ENCODE measurements around the gene TMEM163. TPM values are rescaled to one million over a fixed set of nuclear protein-coding genes. Genes with fewer than 3 reads are reported as not detected.
"Not testable (repeated sequence)": the region's sequence is repeated elsewhere in the genome, so short reads cannot be mapped to it uniquely, and the experiment has no call there.

TMEM163 gene
- total and polyA plus RNA-seq, 2 experiments from 2014 or later = 1.1 TPM

DNA sequence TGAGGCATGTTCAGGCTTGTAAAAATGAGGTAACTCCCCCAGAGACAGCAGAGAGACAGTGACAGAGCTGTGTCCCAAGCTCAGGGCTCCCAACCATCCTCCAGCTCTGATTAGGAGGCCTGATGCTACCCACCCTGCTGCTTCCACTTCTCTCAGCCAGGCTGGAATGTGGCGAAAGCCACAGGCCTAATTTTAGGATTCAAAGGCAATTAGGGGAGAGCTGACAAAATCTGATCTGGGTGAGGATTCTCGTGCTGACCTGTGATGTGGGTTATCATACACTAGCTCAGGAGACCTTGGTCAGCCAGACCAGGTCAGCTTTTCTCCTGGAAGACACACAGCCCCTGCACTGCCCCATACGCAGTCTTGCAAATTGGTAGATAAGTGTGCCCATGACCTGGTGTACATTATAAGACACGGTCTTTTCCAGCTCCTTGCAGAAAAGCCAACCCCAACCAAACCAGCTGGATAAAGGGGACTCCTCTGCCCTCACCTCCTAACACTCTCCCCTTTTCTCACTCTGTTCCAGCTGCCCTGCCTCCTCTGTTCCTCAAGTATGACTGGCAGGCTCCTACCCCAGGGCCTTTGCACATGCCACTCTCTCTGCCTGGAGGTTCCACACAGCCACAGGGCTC is 239.0 kb downstream of the TMEM163 start:
- H3K4me1 ChIP-seq (ENCODE audit: insufficient read depth) = no peaks in the 10 kb centered on the region
- no peaks in the 10 kb centered on the region for H3K27me3 ChIP-seq
- 84% methylated on average over 4 of the region's 4 CpGs for WGBS (ENCODE audit: low lambda C conversion rate, missing lambda C conversion rate)
- no peaks in the 10 kb centered on the region for H4K20me1 ChIP-seq (ENCODE audit: insufficient read depth, poor library complexity, severe bottlenecking)
- H3K4me3 ChIP-seq = no peak overlapping the region
- TF ChIP-seq EZH2phosphoT487 (IDR thresholded peaks at IDR 0.05; ENCODE audit: low read depth, severe bottlenecking, unreplicated experiment) = no peak
- TF ChIP-seq, protein P1, sequence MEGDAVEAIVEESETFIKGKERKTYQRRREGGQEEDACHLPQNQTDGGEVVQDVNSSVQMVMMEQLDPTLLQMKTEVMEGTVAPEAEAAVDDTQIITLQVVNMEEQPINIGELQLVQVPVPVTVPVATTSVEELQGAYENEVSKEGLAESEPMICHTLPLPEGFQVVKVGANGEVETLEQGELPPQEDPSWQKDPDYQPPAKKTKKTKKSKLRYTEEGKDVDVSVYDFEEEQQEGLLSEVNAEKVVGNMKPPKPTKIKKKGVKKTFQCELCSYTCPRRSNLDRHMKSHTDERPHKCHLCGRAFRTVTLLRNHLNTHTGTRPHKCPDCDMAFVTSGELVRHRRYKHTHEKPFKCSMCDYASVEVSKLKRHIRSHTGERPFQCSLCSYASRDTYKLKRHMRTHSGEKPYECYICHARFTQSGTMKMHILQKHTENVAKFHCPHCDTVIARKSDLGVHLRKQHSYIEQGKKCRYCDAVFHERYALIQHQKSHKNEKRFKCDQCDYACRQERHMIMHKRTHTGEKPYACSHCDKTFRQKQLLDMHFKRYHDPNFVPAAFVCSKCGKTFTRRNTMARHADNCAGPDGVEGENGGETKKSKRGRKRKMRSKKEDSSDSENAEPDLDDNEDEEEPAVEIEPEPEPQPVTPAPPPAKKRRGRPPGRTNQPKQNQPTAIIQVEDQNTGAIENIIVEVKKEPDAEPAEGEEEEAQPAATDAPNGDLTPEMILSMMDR (IDR thresholded peaks at IDR 0.05; ENCODE audit: poor library complexity) = no peak
- TF ChIP-seq EZH2 (IDR thresholded peaks at IDR 0.05; ENCODE audit: borderline replicate concordance) = no peak
- no peak overlapping the region for H3K4me2 ChIP-seq
- no peak overlapping the region for H3K27ac ChIP-seq
- H3K79me2 ChIP-seq = no peaks in the 10 kb centered on the region
- H3K9me2 ChIP-seq (replicated peaks; ENCODE audit: insufficient read depth) = no peaks in the 10 kb centered on the region
- no peak for DNase-seq (ENCODE audit: low spot score)
- H2AFZ ChIP-seq = no peak overlapping the region
- no peaks in the 10 kb centered on the region for H3K36me3 ChIP-seq (replicated peaks; ENCODE audit: insufficient read depth, low read depth)
- no peaks in the 10 kb centered on the region for H3K9me3 ChIP-seq (ENCODE audit: low read depth)

DNA sequence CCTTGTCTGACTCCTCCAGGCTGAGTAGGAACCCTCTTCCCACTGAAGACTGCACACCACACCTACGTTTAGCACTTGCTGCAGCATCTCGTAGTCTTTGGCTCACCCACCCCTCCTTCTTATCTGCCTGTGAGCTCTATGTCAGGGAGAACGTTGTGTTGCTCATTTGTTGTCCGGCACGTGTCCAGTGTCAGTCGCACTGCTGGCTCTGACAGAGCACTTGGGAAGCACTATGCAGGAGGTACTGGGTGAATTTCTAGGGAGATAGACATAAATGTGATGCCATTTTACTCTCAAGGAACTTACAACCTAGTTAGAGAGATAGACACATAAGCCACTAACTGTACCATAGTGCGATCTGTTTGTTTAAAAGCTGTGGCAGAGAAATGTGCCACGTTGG is 241.8 kb downstream of the TMEM163 start:
- not testable (repeated sequence) for DNase-seq (ENCODE audit: low spot score); H3K4me3 ChIP-seq
- 88% methylated on average over 8 of the region's 8 CpGs for WGBS (ENCODE audit: low lambda C conversion rate, missing lambda C conversion rate)

DNA sequence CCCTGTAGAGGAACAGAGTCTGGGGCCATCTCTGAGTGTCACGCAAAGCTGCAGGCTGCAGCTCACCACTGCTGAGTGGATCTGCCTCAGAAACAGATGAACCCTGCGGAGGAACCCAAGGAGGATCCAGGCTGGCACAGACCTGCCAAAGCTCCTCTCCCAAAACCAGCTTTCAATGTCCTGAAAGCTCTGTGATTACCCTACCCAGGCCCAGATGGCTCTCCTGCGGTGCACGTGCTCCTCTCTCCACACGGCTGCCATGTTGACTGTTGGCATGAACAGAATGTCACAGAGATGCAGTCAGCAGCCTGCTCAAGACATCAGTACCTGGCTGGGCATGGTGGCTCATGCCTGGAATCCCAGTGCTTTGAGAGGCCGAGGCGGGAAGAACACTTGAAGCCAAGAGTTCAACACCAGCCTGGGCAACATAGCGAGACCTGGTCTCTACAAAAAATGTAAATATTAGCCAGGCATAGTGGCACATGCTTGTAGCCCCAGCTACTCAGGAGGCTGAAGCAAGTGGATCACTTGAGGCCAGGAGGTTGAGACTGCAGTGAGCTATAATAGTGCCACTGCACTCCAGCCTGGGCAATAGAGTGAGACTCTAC is 248.1 kb downstream of the TMEM163 start:
- no peak for DNase-seq (ENCODE audit: low spot score)
- Histone ChIP-seq H3K4me3 (no peak overlapping the region), H3K27me3 (no peaks in the 10 kb centered on the region), H3K36me3 (replicated peaks; ENCODE audit: insufficient read depth, low read depth) (no peaks in the 10 kb centered on the region), H3K79me2 (no peaks in the 10 kb centered on the region), H3K9me3 (ENCODE audit: low read depth) (no peaks in the 10 kb centered on the region), H2AFZ (no peak overlapping the region), H4K20me1 (ENCODE audit: insufficient read depth, poor library complexity, severe bottlenecking) (no peaks in the 10 kb centered on the region), H3K4me1 (ENCODE audit: insufficient read depth) (no peaks in the 10 kb centered on the region), H3K27ac (no peak overlapping the region), H3K4me2 (no peak overlapping the region), H3K9me2 (replicated peaks; ENCODE audit: insufficient read depth) (no peaks in the 10 kb centered on the region)
- 95% methylated on average over 8 of the region's 8 CpGs for WGBS (ENCODE audit: low lambda C conversion rate, missing lambda C conversion rate)
- TF ChIP-seq, protein P1 (IDR thresholded peaks at IDR 0.05; ENCODE audit: poor library complexity) = no peak
- TF ChIP-seq EZH2 (IDR thresholded peaks at IDR 0.05; ENCODE audit: borderline replicate concordance) = no peak
- TF ChIP-seq EZH2phosphoT487 (IDR thresholded peaks at IDR 0.05; ENCODE audit: low read depth, severe bottlenecking, unreplicated experiment) = no peak

More for the DNA sequence above, 241.8 kb downstream of the TMEM163 start:
- not testable (repeated sequence) for H3K4me2 ChIP-seq; H3K79me2 ChIP-seq; H3K36me3 ChIP-seq (replicated peaks; ENCODE audit: insufficient read depth, low read depth); H3K27ac ChIP-seq; H3K9me3 ChIP-seq (ENCODE audit: low read depth); H3K9me2 ChIP-seq (replicated peaks; ENCODE audit: insufficient read depth); H3K27me3 ChIP-seq; H3K4me1 ChIP-seq (ENCODE audit: insufficient read depth); H2AFZ ChIP-seq; H4K20me1 ChIP-seq (ENCODE audit: insufficient read depth, poor library complexity, severe bottlenecking)

DNA sequence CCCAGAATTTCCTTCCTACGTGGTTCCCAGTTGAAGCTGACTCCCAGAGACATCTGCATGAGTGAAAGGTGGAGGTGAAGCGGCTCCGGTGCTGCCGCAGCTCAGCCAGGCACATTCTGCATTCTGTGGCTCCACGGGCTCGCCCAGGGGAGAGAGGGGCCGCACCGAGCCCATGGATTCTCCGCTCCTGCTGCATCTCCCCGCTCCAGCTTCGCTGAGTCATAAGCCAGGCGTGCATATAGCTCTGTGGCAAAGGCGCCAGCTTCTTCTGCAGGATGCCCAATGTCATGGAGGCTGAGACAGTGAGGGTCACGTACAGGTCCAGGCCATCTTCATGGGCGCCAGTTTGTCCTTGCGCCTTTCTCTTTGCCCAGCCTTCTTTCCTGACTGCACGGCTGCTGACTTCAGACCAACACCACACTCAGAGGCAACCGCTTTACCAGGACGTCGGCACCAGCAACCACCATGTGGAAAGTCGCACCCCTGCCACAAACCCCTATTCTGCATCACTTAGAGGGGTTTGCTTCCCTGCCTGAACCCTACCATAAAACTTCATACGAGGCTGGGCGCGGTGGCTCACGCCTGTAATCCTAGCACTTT is 249.2 kb downstream of the TMEM163 start:
- H3K4me1 ChIP-seq (ENCODE audit: insufficient read depth) = no peaks in the 10 kb centered on the region
- H3K27me3 ChIP-seq = no peaks in the 10 kb centered on the region
- H3K79me2 ChIP-seq = no peaks in the 10 kb centered on the region
- H3K4me3 ChIP-seq = no peak overlapping the region
- no peak overlapping the region for H3K27ac ChIP-seq
- no peaks in the 10 kb centered on the region for H3K36me3 ChIP-seq (replicated peaks; ENCODE audit: insufficient read depth, low read depth)
- no peak overlapping the region for H3K4me2 ChIP-seq
- no peak for DNase-seq (ENCODE audit: low spot score)
- H3K9me3 ChIP-seq (ENCODE audit: low read depth) = no peaks in the 10 kb centered on the region
- H2AFZ ChIP-seq = no peak overlapping the region
- H3K9me2 ChIP-seq (replicated peaks; ENCODE audit: insufficient read depth) = no peaks in the 10 kb centered on the region
- WGBS (ENCODE audit: low lambda C conversion rate, missing lambda C conversion rate) = 97% methylated on average over 25 of the region's 25 CpGs
- H4K20me1 ChIP-seq (ENCODE audit: insufficient read depth, poor library complexity, severe bottlenecking) = no peaks in the 10 kb centered on the region
- TF ChIP-seq EZH2 (IDR thresholded peaks at IDR 0.05; ENCODE audit: borderline replicate concordance) (no peak), EZH2phosphoT487 (IDR thresholded peaks at IDR 0.05; ENCODE audit: low read depth, severe bottlenecking, unreplicated experiment) (no peak)
- TF ChIP-seq, protein P1 (IDR thresholded peaks at IDR 0.05; ENCODE audit: poor library complexity) = no peak

All from hepatocyte (in vitro differentiated cells).